ENCODE data around the gene NOL9. TPM values are rescaled to one million over a fixed set of nuclear protein-coding genes. Genes with fewer than 3 reads are reported as not detected.

NOL9 gene
- polyA plus RNA-seq, 6 donors from 2014 or later: 4.1 to 22.3 (median 18.4) TPM

DNA sequence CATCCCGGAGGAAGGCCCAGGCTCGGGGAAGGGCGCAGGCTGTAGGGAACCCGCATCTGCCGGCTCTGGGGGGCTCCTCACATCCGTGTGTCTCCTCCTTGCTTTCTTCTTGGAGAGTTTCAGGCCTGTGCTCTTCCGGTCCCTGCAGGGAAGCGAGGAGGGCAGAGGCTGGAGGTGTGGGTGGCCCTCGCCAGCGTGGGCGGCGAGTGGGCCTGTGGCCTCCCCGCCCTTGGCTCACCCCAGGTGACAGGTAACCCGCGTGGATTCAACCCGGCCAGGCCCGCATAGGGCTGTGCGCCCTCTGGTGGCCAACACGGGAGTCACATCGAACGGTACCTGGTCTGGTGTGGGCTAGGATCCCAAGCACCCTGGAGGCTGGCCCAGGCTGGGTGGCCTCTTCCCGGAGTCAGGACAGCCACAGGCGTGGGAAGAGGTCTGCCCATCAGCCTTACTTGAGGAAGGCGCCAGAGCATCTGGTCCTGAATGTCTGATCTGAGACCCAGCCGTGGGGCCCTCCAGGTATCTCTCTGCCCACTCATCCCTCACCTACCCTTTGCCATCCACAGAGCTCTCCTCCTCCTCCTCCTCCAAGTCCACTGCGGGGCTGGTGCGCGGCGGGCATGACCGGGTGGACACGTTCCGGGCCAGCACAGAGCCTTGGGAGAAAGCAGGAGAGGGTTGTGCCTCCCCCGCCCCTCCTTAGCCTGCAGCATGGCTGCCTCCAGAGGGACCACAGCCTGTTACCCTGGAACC is 78.8 kb downstream of the NOL9 start:
- Mint-ChIP-seq H3K27me3 (peaks cover 0 to 14% (median 0%) of the 10 kb centered on the region in 3 donors), H3K9me3 (no peaks in the 10 kb centered on the region), H3K36me3 (no peaks in the 10 kb centered on the region), H3K4me1 (peaks cover 0 to 8% (median 2%) of the 10 kb centered on the region in 3 donors), H3K27ac (no peak overlapping the region), H3K4me3 (no peak overlapping the region)
- ATAC-seq (ENCODE audit: low read depth in 2 of 2) (peak; percentile 78 to 91), DNase-seq (peak; percentile 58)

DNA sequence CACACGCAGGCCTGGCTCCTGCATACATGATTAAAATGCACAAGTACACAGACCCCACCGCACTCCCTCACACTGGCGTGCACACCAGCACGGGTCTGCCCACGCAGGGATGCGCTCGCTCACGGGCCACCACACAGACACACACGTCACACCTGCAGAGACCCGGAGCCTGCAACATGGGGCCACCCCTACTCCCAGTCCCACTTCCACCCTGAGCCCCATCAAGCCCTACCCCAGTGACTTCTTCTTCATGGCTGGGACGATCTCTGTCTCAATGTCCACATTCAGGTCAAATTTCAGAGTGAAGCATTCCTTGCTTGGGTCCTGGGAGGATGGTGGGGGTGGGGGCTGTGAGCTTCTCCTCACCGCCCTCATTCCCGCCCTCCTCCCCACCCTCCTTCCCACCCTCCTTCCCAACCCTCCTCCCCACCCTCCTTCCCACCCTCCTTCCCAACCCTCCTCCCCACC is 79.5 kb downstream of the NOL9 start:
- no peak for ATAC-seq (ENCODE audit: low read depth in 2 of 2)
- no peak for DNase-seq
- Mint-ChIP-seq H3K36me3 (no peaks in the 10 kb centered on the region), H3K27me3 (peaks cover 0 to 14% (median 0%) of the 10 kb centered on the region in 3 donors), H3K4me3 (no peak overlapping the region), H3K9me3 (no peaks in the 10 kb centered on the region), H3K4me1 (peaks cover 0 to 8% (median 2%) of the 10 kb centered on the region in 3 donors), H3K27ac (no peak overlapping the region)

DNA sequence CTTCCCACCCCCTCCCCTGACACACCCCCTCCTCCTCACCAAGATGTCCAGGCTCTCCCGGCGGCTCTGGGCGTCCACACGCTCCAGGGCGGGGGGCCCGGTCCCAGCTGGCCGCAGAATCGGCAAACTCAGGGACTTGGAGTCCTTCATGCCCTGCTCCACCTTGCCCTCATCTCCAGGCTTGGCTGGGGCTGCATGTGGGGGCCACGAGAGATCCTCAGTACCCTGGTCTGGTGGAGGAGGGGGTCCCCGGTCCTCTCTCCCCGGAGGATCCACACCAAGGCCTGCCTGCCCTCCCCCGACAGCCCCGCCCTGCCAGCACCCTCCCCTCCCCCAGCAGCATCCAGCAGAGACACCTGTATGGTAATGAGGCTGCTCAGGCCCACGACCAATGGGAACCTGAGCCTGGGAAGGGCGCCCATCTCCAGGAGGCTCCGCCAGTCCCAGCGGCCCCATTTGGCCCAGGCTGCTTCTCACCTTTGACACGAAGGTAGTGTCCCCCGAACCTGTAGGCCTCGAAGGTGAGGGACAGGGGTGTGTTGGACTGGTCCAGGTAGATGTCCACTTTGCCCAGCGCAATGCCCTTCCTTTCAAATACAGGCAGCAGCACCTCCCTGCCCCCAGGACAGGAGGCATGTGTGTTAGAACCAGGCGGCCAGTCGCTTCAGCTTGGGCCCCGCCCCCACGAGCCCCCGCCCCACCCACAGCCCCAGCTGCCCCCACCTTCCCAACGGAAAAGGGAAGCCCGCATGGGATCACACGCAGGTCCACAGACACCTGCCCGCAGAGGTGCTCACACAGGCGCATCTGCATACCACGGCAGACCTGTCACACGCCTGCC is 80.1 kb downstream of the NOL9 start:
- H3K9me3 Mint-ChIP-seq: no peaks in the 10 kb centered on the region

DNA sequence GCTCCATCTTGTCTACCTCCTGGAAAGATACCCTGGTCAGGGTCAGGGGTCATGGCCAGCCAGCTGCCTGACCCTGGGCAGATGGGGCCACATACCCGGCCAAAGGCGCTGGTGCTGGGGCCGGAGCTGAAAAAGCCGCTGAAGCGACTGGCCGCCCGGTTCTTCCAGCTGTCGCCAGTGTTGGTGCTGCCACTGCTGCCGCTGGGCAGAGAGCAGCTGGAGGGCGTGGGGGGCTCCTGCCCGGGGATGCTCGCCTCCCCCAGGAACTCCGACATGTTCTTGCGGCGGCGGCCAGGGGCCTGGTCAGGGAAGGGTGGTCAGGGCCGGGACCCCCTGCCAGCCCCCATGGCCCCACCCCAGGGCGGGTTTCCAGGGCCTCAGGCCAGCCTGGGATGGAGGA is 81.2 kb downstream of the NOL9 start:
- Mint-ChIP-seq H3K27me3 (peaks cover 0 to 8% (median 0%) of the 10 kb centered on the region in 3 donors), H3K27ac (no peak overlapping the region), H3K36me3 (no peaks in the 10 kb centered on the region), H3K4me1 (peaks cover 0 to 8% (median 2%) of the 10 kb centered on the region in 3 donors), H3K4me3 (no peak overlapping the region), H3K9me3 (no peaks in the 10 kb centered on the region)
- DNase-seq (no peak), ATAC-seq (ENCODE audit: low read depth in 2 of 2) (no peak)

More for the DNA sequence above, 80.1 kb downstream of the NOL9 start:
- Mint-ChIP-seq H3K4me3 (no peak overlapping the region), H3K36me3 (no peaks in the 10 kb centered on the region), H3K27ac (no peak overlapping the region), H3K27me3 (peaks cover 0 to 14% (median 0%) of the 10 kb centered on the region in 3 donors), H3K4me1 (peaks cover 0 to 8% (median 2%) of the 10 kb centered on the region in 3 donors)
- ATAC-seq (ENCODE audit: low read depth in 2 of 2): no peak
- no peak for DNase-seq

DNA sequence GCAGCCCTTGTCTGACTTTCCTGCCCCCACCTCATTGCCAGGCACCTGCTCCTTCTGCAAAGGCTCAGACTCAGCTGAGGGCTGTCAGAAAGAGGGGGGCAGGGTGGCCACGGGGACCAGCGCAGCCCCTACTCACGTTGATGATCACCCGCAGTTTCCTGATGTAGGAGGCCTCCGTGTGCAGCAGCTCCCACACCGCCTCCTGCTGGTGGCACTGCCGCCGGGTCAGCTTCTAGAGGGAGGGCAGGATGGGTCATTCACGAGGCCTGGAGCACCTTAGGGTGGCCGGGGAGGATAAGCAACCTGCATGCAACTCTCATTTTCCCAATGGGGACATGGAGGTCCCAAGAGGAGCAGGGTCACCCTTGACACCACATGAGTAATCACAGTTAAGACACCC is 81.9 kb downstream of the NOL9 start:
- no peaks in the 10 kb centered on the region for H3K36me3 Mint-ChIP-seq
- ATAC-seq (ENCODE audit: low read depth in 2 of 2): no peak
- no peak for DNase-seq
- H3K4me1 Mint-ChIP-seq: peaks cover 0 to 8% (median 2%) of the 10 kb centered on the region in 3 donors
- no peak overlapping the region for H3K27ac Mint-ChIP-seq
- H3K9me3 Mint-ChIP-seq: no peaks in the 10 kb centered on the region
- peaks cover 0 to 14% (median 3%) of the 10 kb centered on the region in 3 donors for H3K27me3 Mint-ChIP-seq
- no peak overlapping the region for H3K4me3 Mint-ChIP-seq

DNA sequence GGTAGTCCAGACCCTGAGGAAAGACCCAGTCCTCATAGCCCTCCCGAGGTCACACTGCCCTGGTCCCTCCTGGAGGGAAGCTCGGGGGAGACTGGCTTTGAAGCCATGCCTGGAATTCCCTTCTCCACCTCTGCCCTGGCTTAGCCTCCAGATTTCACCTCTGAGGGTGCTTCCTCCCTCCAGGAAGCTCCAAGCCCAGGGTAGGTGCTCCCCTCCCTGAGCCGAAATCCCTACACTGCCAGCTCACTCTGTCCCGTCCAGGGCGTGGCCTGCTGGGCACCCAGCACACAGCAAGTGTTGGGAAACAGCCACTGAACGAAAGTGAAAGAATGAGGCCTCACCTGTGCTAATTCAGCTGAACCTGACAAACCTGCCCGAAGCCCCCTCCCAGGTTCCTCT is 82.3 kb downstream of the NOL9 start:
- H3K9me3 Mint-ChIP-seq: no peaks in the 10 kb centered on the region
- no peaks in the 10 kb centered on the region for H3K36me3 Mint-ChIP-seq
- peaks cover 2 to 18% (median 7%) of the 10 kb centered on the region in 3 donors for H3K27me3 Mint-ChIP-seq
- no peak for ATAC-seq (ENCODE audit: low read depth in 2 of 2)
- no peak for DNase-seq
- H3K4me1 Mint-ChIP-seq: peaks cover 0 to 8% (median 2%) of the 10 kb centered on the region in 3 donors
- no peak overlapping the region for H3K27ac Mint-ChIP-seq
- no peak overlapping the region for H3K4me3 Mint-ChIP-seq

Other genes with a start within 250 kb of the NOL9 start
- gene ACOT7, start 160.7 kb downstream of the NOL9 start, polyA plus RNA-seq (ENCODE audit: low read depth in 6 of 6): 1 to 10 TPM; 1.8 to 3.7 (median 2.9) TPM
- not detected for gene HES2, start 134.6 kb downstream of the NOL9 start, polyA plus RNA-seq (ENCODE audit: low read depth in 6 of 6)
- not detected for gene ESPN, start 129.7 kb downstream of the NOL9 start, polyA plus RNA-seq (ENCODE audit: low read depth in 6 of 6)
- gene TNFRSF25, start 88.3 kb downstream of the NOL9 start, polyA plus RNA-seq (ENCODE audit: low read depth in 6 of 6): under 1 TPM in 2 of 6 donors, not detected in 4; 0.28 to 0.68 TPM
- not detected for gene PLEKHG5, start 62.8 kb downstream of the NOL9 start, polyA plus RNA-seq (ENCODE audit: low read depth in 6 of 6)
- gene TAS1R1, start 794 bp upstream of the NOL9 start, polyA plus RNA-seq (ENCODE audit: low read depth in 6 of 6): under 1 TPM in 2 of 6 donors, not detected in 4; 0.16 to 0.22 TPM
- 10 to 100 TPM; 13.3 to 30.2 (median 24.4) TPM for gene ZBTB48, start 25.5 kb upstream of the NOL9 start, polyA plus RNA-seq (ENCODE audit: low read depth in 6 of 6)
- 10 to 100 TPM in 4 of 6 donors, 1 to 10 TPM in 2; 9.7 to 17.9 (median 10.5) TPM for gene KLHL21, start 48.4 kb upstream of the NOL9 start, polyA plus RNA-seq (ENCODE audit: low read depth in 6 of 6)
- 1 to 10 TPM; 2.7 to 6.0 (median 4.2) TPM for gene PHF13, start 59.2 kb upstream of the NOL9 start, polyA plus RNA-seq (ENCODE audit: low read depth in 6 of 6)
- gene THAP3, start 70.4 kb upstream of the NOL9 start, polyA plus RNA-seq (ENCODE audit: low read depth in 6 of 6): 10 to 100 TPM; 10.4 to 26.9 (median 21.7) TPM
- 10 to 100 TPM; 17.4 to 24.6 (median 20.5) TPM for gene DNAJC11, start 147.3 kb upstream of the NOL9 start, polyA plus RNA-seq (ENCODE audit: low read depth in 6 of 6)
- gene CAMTA1, start 230.9 kb upstream of the NOL9 start, polyA plus RNA-seq (ENCODE audit: low read depth in 6 of 6): 100 to 1,000 TPM in 1 of 6 donors, 10 to 100 TPM in 5; 75.4 to 140 (median 88.8) TPM

All from naive B cell (primary cell).